Spleen (tissue), 11 donors: ENCODE measurements around the gene MTFMT. TPM values are rescaled to one million over a fixed set of nuclear protein-coding genes. Genes with fewer than 3 reads are reported as not detected.
"Not testable (repeated sequence)": the region's sequence is repeated elsewhere in the genome, so short reads cannot be mapped to it uniquely, and the experiment has no call there.

Source experiments
- DNase-seq: peaks from one replicate; pipeline ENCODE4 v3.0.0-alpha.2; 2020
- H3K27ac ChIP-seq, 8 donors: fragments of 200-600 bp; sonication (generic) in 7 of 8; 1 replicate in 4 of 8; 2 replicates in 4 of 8; pipeline versions ENCODE4 v1.5.0 to v1.8.0; 2016 to 2021; ENCODE audit warnings: inconsistent platforms in 4 of 8, mild to moderate bottlenecking in 4 of 8, moderate library complexity in 1 of 8
- H3K27me3 ChIP-seq, 7 donors: fragments of 200-600 bp; sonication (generic) in 6 of 7; replicated peaks in 1 of 7; 1 replicate in 4 of 7; 2 replicates in 3 of 7; pipeline versions ENCODE4 v1.5.0 to v1.8.0; 2016 to 2021; ENCODE audit warnings: inconsistent platforms in 3 of 7, mild to moderate bottlenecking in 1 of 7
- H3K36me3 ChIP-seq, 6 donors: fragments of 200-600 bp; sonication (generic) in 5 of 6; 1 replicate in 4 of 6; 2 replicates in 2 of 6; pipeline versions ENCODE4 v1.5.0 to v1.8.0; 2016 to 2021; ENCODE audit warnings: inconsistent platforms in 2 of 6
- H3K4me1 ChIP-seq, 6 donors: fragments of 200-600 bp; sonication (generic) in 5 of 6; 1 replicate in 3 of 6; 2 replicates in 3 of 6; pipeline versions ENCODE4 v1.5.0 to v1.8.0; 2016 to 2021; ENCODE audit warnings: inconsistent platforms in 3 of 6
- H3K4me3 ChIP-seq, 8 donors: fragments of 200-600 bp; sonication (generic) in 7 of 8; 1 replicate in 4 of 8; 2 replicates in 4 of 8; pipeline versions ENCODE4 v1.5.0 to v1.8.0; 2016 to 2021; ENCODE audit warnings: inconsistent platforms in 4 of 8, mild to moderate bottlenecking in 4 of 8, moderate library complexity in 2 of 8
- H3K9me3 ChIP-seq, 8 donors: fragments of 200-600 bp; sonication (generic) in 7 of 8; 1 replicate in 4 of 8; 2 replicates in 4 of 8; pipeline versions ENCODE4 v1.5.0 to v1.8.0; 2016 to 2021; ENCODE audit warnings: inconsistent platforms in 4 of 8
- POLR2A ChIP-seq, 3 donors: fragments of 450-650 bp; IDR thresholded peaks; one replicate each; pipeline ENCODE4 v1.5.1; 2017; ENCODE audit warnings: antibody characterized with exemption in 3 of 3, mild to moderate bottlenecking in 1 of 3
- POLR2AphosphoS5 ChIP-seq, 3 donors: sonication (generic); formaldehyde crosslinking; IDR thresholded peaks; one replicate each; pipeline ENCODE4 v1.5.1; 2017; ENCODE audit warnings: antibody characterized with exemption in 3 of 3
- WGBS, 5 donors: extraction: QIAGEN DNeasy Blood & Tissue Kit in 3 of 5; methylation state at CpG; one replicate each; pipeline versions ENCODE4 v1.1.5 to v1.1.7; 2013 to 2018; 5-methylcytosine and 5-hydroxymethylcytosine counted together
- intact Hi-C: fragments of 100-400 bp; cut with DNase I; formaldehyde crosslinking; loops from one replicate; pipeline ENCODE4 v1.15.0; 2023; ENCODE audit warnings: low total_unique reads
- polyA plus RNA-seq, 3 donors: library from polyadenylated mRNA; stranded (reverse); fragments of 200-250 nt; gene quantifications; one replicate each; pipeline ENCODE4 v1.2.1, GENCODE V29; 2013
- total RNA-seq, 7 donors: library from RNA; depleted of rRNA in 3 of 7; stranded (reverse); fragments of >200 nt in 3 of 7; fragmentation: NEBNext Ultra II Directional in 4 of 7; extraction: Animal tissue kit (Norgen Biotek cat#: 25700) in 4 of 7; gene quantifications; one replicate each; pipeline versions ENCODE4 v1.1.0 to v1.2.1, GENCODE V29; 2016 to 2021
- TF ChIP-seq, protein P1 (sequence below), 11 experiments: fragments of 200-600 bp in 7 of 11; fragments of 450-650 bp in 4 of 11; sonication (generic) in 4 of 11; IDR thresholded peaks in 8 of 11; conservative IDR thresholded peaks in 3 of 11; 1 replicate in 7 of 11; 2 replicates in 4 of 11; pipeline versions ENCODE4 v1.4.0 to v1.8.0; 2016 to 2021; ENCODE audit warnings: antibody characterized with exemption in 11 of 11, inconsistent platforms in 4 of 11, mild to moderate bottlenecking in 1 of 11
- donor health status: healthy with polysubstance abuse.
- donor health status: DM: no; HTN: no; CAD: no; lungs with moderate emphysema.
- donor health status: DM: no; HTN: no; CAD: no.
- donor health status: Bipolar disorder and iron deficiency.
- donor health status: healthy.
- donor health status: DM: no; HTN: no; CAD: no.
- donor health status: DM: yes; HTN: yes; CAD: no.

Gene MTFMT
- total and polyA plus RNA-seq, 10 donors: 3.7 to 27.5 (median 12.4) TPM

DNA sequence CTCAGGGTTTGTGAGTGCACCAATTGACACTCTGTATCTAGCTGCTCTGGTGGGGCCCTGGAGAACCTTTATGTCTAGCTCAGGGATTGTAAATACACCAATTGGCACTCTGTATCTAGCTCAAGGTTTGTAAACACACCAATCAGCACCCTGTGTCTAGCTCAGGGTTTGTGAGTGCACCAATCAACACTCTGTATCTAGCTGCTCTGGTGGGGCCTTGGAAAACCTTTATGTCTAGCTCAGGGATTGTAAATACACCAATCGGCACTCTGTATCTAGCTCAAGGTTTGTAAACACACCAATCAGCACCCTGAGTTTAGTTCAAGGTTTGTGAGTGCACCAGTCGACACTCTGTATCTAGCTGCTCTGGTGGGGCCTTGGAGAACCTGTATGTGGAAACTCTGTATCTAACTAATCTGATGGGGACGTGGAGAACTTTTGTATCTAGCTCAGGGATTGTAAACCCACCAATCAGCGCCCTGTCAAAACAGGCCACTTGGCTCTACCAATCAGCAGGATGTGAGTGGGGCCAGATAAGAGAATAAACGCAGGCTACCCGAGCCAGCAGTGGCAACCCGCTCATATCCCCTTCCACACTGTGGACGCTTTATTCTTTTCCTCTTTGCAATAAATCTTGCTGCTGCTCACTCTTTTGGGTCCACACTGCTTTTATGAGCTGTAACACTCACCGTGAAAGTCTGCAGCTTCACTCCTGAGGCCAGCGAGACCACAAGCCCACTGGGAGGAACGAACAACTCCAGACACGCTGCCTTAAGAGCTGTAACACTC is 46.4 kb upstream of the MTFMT start:
- H3K36me3 ChIP-seq, intact Hi-C loops, DNase-seq, H3K27ac ChIP-seq, H3K4me3 ChIP-seq, H3K9me3 ChIP-seq: not testable (repeated sequence)
- 40 to 61% (median 53%) methylated on average over 12 of the region's 12 CpGs for WGBS, 5 donors
- peaks cover 0 to 42% (median 17%) of the 10 kb centered on the region in 7 donors for H3K27me3 ChIP-seq
- peaks cover 3 to 26% (median 6%) of the 10 kb centered on the region in 6 donors for H3K4me1 ChIP-seq

DNA sequence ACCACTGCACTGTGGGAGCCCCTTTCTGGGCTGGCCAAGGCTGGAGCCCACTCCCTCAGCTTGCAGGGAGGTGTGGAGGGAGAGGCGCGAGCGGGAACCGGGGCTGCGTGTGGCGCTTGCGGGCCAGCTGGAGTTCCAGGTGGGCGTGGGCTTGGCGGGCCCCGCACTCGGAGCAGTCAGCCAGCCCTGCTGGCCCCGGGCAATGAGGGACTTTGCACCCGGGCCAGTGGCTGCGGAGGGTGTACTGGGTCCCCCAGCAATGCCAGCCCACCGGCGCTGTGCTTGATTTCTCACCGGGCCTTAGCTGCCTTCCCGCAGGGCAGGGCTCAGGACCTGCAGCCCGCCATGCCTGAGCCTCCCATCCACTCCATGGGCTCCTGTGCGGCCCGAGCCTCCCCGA is 45.5 kb upstream of the MTFMT start:
- WGBS, 5 donors: 93 to 99% (median 95%) methylated on average over 15 to 22 of the region's 22 CpGs; no CpG with 5 or more reads in 2 of the 5 donors
- H3K27ac ChIP-seq, intact Hi-C loops, H3K36me3 ChIP-seq, DNase-seq, H3K4me3 ChIP-seq, H3K9me3 ChIP-seq: not testable (repeated sequence)
- Histone ChIP-seq H3K4me1 (peaks cover 3 to 26% (median 6%) of the 10 kb centered on the region in 6 donors), H3K27me3 (peaks cover 0 to 42% (median 17%) of the 10 kb centered on the region in 7 donors)

DNA sequence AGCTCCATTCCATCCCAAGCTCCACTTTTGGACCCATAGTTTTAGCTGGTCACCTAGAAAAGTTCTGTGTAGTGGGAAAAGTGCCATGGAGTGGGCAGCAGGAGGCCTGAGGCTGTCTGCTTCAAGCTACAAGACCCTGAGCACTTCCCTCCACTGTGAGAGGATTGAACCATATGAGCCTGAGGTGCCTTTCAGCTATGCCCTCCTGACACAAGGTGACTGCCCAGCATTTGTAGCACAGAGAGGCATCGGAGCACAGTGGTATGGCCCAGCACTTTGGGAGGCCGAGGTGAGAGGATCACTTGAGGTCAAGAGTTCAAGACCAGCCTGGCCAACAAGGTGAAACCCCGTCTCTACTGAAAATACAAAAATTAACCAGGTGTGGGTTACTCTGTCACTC is 43.2 kb upstream of the MTFMT start:
- H3K4me1 ChIP-seq: peaks cover 0 to 27% (median 4%) of the 10 kb centered on the region in 6 donors
- no peak for DNase-seq
- intact Hi-C loops: no loop called here
- WGBS, 5 donors: 75 to 90% (median 80%) methylated on average over 3 of the region's 3 CpGs
- TF ChIP-seq POLR2A (IDR thresholded peaks at IDR 0.05) (no peak), POLR2AphosphoS5 (IDR thresholded peaks at IDR 0.05) (no peak)
- TF ChIP-seq, protein P1, sequence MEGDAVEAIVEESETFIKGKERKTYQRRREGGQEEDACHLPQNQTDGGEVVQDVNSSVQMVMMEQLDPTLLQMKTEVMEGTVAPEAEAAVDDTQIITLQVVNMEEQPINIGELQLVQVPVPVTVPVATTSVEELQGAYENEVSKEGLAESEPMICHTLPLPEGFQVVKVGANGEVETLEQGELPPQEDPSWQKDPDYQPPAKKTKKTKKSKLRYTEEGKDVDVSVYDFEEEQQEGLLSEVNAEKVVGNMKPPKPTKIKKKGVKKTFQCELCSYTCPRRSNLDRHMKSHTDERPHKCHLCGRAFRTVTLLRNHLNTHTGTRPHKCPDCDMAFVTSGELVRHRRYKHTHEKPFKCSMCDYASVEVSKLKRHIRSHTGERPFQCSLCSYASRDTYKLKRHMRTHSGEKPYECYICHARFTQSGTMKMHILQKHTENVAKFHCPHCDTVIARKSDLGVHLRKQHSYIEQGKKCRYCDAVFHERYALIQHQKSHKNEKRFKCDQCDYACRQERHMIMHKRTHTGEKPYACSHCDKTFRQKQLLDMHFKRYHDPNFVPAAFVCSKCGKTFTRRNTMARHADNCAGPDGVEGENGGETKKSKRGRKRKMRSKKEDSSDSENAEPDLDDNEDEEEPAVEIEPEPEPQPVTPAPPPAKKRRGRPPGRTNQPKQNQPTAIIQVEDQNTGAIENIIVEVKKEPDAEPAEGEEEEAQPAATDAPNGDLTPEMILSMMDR (IDR thresholded peaks at IDR 0.05 in 8 of 11, conservative IDR thresholded peaks at IDR 0.05 in 3 of 11): no peak
- H3K9me3 ChIP-seq: no peaks in the 10 kb centered on the region
- no peaks in the 10 kb centered on the region for H3K36me3 ChIP-seq
- no peak overlapping the region for H3K4me3 ChIP-seq
- peaks cover 0 to 39% (median 17%) of the 10 kb centered on the region in 7 donors for H3K27me3 ChIP-seq
- H3K27ac ChIP-seq: peak overlapping the region in 2 of 8 donors; percentile 11 to 47

DNA sequence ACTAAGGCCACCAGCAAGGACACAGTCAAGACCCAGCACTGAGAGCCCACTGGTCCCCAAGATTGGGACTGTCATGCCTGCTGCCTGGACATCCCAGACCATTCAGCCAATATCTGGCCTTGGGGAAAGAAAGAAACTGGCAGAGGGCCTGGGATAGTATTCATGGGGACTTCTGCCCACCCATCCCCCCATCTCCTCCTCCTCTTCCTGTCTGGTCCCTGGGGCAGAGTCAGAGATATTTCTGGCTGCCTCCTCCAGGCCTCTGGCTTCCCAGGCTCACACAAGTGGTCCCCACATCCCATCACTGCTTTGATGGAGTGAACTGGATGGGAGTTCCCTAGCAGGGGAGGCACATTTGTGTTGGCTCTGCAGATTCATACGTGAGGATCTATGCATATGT is 42.6 kb upstream of the MTFMT start:
- peaks cover 0 to 39% (median 14%) of the 10 kb centered on the region in 7 donors for H3K27me3 ChIP-seq
- no peak for TF ChIP-seq POLR2A (IDR thresholded peaks at IDR 0.05)
- TF ChIP-seq, protein P1 (IDR thresholded peaks at IDR 0.05 in 8 of 11, conservative IDR thresholded peaks at IDR 0.05 in 3 of 11): no peak
- no peak for TF ChIP-seq POLR2AphosphoS5 (IDR thresholded peaks at IDR 0.05)
- no peak for DNase-seq
- no peaks in the 10 kb centered on the region for H3K36me3 ChIP-seq
- peak overlapping the region in 4 of 8 donors; percentile 10 to 47 (median 30) for H3K27ac ChIP-seq
- H3K9me3 ChIP-seq: no peaks in the 10 kb centered on the region
- 50 to 79% (median 63%) methylated on average over 1 of the region's 1 CpG for WGBS, 5 donors
- intact Hi-C loops: no loop called here
- no peak overlapping the region for H3K4me3 ChIP-seq
- H3K4me1 ChIP-seq: peaks cover 0 to 28% (median 4%) of the 10 kb centered on the region in 6 donors

DNA sequence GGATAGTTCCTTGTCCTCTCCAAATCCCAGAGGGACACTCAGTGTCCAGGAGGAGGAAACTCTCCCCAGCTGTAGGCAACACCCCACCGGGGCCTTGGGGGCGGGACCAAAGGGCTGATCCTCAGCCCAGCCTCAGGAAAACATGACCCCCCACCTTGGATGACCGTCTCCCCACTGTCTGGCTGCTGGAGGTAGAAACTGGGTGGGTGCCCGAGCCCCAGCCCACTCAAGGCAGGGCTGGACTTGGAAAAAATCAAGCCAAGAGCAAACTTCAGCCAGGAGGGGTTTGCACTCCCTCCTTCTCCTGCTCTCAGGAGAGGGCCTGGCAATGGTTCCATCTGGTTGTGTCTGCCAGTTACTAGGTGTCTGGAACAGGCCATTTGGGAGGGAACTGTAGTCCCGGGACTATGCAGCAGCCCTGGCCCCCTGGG is 42.0 kb upstream of the MTFMT start:
- Histone ChIP-seq H3K27me3 (peaks cover 0 to 39% (median 19%) of the 10 kb centered on the region in 7 donors), H3K9me3 (no peaks in the 10 kb centered on the region), H3K4me1 (peaks cover 0 to 28% (median 4%) of the 10 kb centered on the region in 6 donors), H3K4me3 (no peak overlapping the region), H3K36me3 (no peaks in the 10 kb centered on the region), H3K27ac (peak overlapping the region in 4 of 8 donors; percentile 10 to 47 (median 30))
- 66 to 75% (median 73%) methylated on average over 4 to 5 of the region's 5 CpGs for WGBS, 5 donors
- intact Hi-C loops: no loop called here
- TF ChIP-seq POLR2A (IDR thresholded peaks at IDR 0.05) (no peak), POLR2AphosphoS5 (IDR thresholded peaks at IDR 0.05) (no peak)
- TF ChIP-seq, protein P1 (IDR thresholded peaks at IDR 0.05 in 8 of 11, conservative IDR thresholded peaks at IDR 0.05 in 3 of 11): no peak
- no peak for DNase-seq
